Measurements from ENCODE around the gene AKNAD1.
"Not testable (repeated sequence)": the region's sequence is repeated elsewhere in the genome, so short reads cannot be mapped to it uniquely, and the experiment has no call there.

The AKNAD1 gene

DNA sequence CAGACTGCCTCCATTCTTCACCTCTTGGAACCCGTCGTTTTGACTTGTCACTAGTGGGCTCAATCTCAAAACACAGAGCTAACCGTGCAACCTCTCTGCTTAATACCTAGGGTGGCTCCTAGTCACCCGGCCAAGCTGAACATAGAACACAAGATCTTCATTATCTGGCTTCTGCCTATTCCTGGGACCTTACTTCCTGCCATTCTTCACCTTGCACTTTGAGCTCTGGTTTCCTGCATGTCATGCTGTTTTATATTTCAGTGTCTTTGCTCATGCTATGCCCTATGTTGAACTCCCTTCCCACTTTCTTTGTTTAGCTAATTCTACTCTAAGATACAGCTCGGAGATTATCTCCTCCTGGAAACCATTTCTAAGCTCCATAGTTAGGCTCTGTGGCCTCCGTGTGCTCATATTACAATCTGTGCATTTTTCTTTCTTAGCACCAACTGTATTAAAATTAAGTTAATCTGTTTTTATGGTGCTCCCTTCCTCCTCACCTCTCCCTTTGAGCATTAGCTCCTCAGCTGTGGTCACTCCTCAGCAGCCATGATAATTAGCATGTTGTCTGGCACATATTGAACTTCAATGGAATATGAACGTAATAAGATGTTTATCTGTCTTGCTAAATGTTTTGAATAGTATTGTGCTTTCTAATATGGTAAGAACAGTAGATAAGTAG lies 33.0 kb upstream of the AKNAD1 start:
- H3K4me3 ChIP-seq (ENCODE audit: low read depth, low read length) = no peak overlapping the region
- no peak for TF ChIP-seq CTCF (IDR thresholded peaks at IDR 0.05; ENCODE audit: borderline replicate concordance, insufficient read depth, low read depth, low read length)

DNA sequence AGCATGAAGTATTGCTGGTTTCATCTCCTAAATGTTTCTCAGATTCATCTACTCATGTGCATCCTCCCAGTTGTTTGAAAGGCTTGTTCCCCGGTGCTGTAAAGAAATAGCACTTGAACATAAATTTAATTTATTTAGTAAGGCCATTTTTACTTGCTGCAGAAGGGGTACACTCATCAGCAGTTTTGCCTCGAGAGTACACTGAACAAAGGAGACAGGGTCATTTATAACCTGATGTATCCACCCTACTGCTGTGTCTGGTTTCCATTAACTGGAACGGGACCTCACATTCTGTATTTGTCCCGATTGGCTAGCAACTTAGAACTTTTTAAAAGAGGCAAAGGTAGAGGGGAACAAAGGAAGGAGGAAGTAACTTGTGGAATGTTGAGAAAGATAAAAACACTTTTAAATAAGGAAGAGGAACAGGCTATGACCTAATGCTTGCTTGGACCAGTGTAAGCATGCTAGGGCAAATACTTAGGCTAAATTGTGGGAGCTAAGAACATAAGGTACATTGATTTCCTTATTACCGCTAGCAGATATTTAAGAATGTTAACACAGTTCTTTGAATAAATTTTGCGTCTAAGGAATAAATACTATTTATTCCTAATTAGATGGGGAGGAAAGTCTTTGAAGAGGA lies 32.2 kb upstream of the AKNAD1 start:
- H3K4me3 ChIP-seq (ENCODE audit: low read depth, low read length) = not testable (repeated sequence)

DNA sequence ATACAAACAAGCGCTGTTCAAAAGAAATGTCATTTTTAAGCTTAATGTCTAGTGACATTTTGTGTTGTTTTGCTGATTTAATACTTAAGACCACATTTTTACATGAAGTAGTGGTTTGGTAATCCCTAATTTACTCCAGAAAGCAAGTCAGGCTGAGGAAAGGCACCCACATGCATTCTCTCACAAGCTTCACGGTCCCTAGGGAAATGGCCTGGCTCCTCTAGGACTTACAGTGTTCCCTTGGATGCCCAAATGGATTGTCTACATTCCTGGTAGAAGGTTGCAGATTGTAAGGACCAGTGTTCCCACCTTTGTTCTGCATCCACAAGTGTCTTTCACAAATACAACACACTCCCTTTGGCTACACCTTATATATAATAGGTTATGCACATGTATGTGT lies 29.4 kb upstream of the AKNAD1 start:
- no peak for TF ChIP-seq CTCF (IDR thresholded peaks at IDR 0.05; ENCODE audit: borderline replicate concordance, insufficient read depth, low read depth, low read length)
- no peak overlapping the region for H3K4me3 ChIP-seq (ENCODE audit: low read depth, low read length)

DNA sequence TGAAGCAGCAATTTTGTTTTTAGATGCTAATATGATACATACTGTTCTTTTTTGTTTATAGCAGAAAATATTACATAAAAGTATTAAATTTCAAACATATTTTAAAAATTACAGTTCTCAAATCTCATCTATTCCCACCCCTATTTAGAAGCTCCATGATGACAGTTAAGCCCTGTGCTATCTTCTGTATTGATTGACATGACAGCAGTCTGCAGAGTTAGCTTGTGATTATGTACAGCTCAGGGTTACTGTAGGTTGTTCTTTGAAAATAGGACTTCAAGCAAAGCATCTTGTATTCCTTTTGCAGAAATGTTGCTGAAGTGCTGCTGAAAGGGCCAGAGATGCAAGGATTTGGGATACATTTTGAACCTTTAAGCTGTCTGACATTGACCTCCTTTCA lies 28.1 kb upstream of the AKNAD1 start:
- no peak for TF ChIP-seq CTCF (IDR thresholded peaks at IDR 0.05; ENCODE audit: borderline replicate concordance, insufficient read depth, low read depth, low read length)

DNA sequence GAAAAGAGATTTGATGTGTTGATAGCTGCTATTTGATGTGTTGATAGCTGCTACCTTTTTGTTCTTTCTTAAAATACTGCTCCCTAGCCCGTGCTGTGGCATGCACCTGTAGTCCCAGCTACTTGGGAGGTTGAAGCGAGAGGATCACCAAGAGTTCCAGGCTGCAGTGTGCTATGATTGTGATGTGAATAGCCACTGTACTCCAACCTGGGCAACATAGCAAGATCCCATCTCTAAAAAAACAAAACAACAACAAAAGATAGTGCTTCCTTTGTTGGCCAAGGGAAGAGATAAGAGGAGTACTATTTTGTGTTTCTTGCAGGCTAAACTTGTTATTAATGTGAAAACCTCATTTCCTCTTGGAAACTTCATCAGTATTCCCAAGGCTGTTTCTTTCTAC lies 25.9 kb upstream of the AKNAD1 start:
- H3K4me3 ChIP-seq (ENCODE audit: low read depth, low read length) = no peak overlapping the region
- TF ChIP-seq CTCF (IDR thresholded peaks at IDR 0.05; ENCODE audit: borderline replicate concordance, insufficient read depth, low read depth, low read length) = no peak

More for the DNA sequence above, 28.1 kb upstream of the AKNAD1 start:
- no peak overlapping the region for H3K4me3 ChIP-seq (ENCODE audit: low read depth, low read length)

DNA sequence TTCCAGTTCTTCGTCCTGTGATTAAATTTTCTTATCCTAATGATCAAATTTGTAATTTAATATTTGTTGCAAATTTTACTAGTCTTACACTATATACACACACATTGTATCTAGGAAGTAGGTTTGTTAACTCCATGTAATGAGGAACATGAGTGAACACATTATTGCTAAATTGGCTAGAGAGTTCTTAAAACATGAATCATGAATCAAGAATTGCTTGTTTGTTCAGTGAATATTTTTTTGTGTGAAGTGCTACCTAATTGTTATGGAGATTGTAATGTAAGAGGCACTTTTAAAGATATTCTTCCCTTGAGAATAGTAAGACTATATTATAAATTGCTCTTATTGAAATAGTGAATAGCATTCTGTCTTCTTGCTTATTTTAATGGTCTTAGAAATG lies 24.5 kb upstream of the AKNAD1 start:
- H3K4me3 ChIP-seq (ENCODE audit: low read depth, low read length) = no peak overlapping the region
- TF ChIP-seq CTCF (IDR thresholded peaks at IDR 0.05; ENCODE audit: borderline replicate concordance, insufficient read depth, low read depth, low read length) = no peak

DNA sequence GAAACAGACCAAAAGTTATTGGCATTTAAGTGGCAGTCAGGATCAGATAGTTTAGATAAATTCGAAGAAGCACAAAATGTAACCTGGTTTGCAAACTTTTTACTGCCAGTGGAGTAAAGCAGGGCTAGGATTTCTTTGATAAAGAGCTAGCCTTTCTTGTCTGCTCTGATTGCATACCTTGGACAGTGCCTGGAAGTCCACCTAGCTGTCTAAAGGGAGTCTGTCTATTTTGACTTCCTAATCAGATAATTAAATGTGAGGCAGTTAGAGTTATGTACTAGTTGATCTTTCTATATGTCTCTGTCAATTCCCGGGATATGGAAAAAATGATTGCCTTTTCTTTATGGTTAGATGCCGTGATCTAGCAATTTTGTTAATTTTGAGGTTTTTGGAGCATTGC lies 24.0 kb upstream of the AKNAD1 start:
- TF ChIP-seq CTCF (IDR thresholded peaks at IDR 0.05; ENCODE audit: borderline replicate concordance, insufficient read depth, low read depth, low read length) = no peak

More for the DNA sequence above, 24.0 kb upstream of the AKNAD1 start:
- H3K4me3 ChIP-seq (ENCODE audit: low read depth, low read length) = no peak overlapping the region

Measured in GM12875 (cell line).